GM10847 (cell line): ENCODE data around the gene PXDN.

Experiments used
- POLR2A ChIP-seq: IDR thresholded peaks from 2 replicates; pipeline ENCODE4 v1.6.1; 2011; ENCODE audit not compliant: insufficient read length; ENCODE audit errors: extremely low read depth

PXDN gene

GRCh38 chr2:1767939-1768691 lies 23.8 kb upstream of the PXDN start:
- no peak for TF ChIP-seq POLR2A

- TF ChIP-seq POLR2A = no peak
Measured at GRCh38 chr2:1766851-1767811, 22.8 kb upstream of the PXDN start.

- TF ChIP-seq POLR2A = no peak
Measured at GRCh38 chr2:1766425-1766824, 22.1 kb upstream of the PXDN start.

GRCh38 chr2:1759611-1759930 lies 15.3 kb upstream of the PXDN start:
- no peak for TF ChIP-seq POLR2A

GRCh38 chr2:1758774-1759610 lies 14.7 kb upstream of the PXDN start:
- TF ChIP-seq POLR2A = no peak

- TF ChIP-seq POLR2A = no peak
Measured at GRCh38 chr2:1758171-1758570, 13.9 kb upstream of the PXDN start.

GRCh38 chr2:1757567-1757966 lies 13.3 kb upstream of the PXDN start:
- no peak for TF ChIP-seq POLR2A

GRCh38 chr2:1756456-1756855 lies 12.1 kb upstream of the PXDN start:
- TF ChIP-seq POLR2A = no peak

GRCh38 chr2:1755436-1756191 lies 11.3 kb upstream of the PXDN start:
- TF ChIP-seq POLR2A = no peak

GRCh38 chr2:1754461-1755170 lies 10.3 kb upstream of the PXDN start:
- TF ChIP-seq POLR2A = no peak

- no peak for TF ChIP-seq POLR2A
Measured at GRCh38 chr2:1754046-1754445, 9.7 kb upstream of the PXDN start.

- TF ChIP-seq POLR2A = no peak
Measured at GRCh38 chr2:1752751-1753150, 8.4 kb upstream of the PXDN start.

GRCh38 chr2:1751767-1752725 lies 7.7 kb upstream of the PXDN start:
- TF ChIP-seq POLR2A = no peak
